HG03196 (cell line): ENCODE results near the gene C11orf91.
"Not testable (repeated sequence)": the region's sequence is repeated elsewhere in the genome, so short reads cannot be mapped to it uniquely, and the experiment has no call there.

Experiments
- ATAC-seq: cut with Tn5 transposase; IDR thresholded peaks from one replicate; pipeline ENCODE4 v1.9.1; 2021; ENCODE audit not compliant: unreplicated experiment

C11orf91 gene

GRCh38 chr11:33721984-33722383, 21.4 kb upstream of the C11orf91 start:
- ATAC-seq: no peak

GRCh38 chr11:33721426-33721825, 20.8 kb upstream of the C11orf91 start:
- no peak for ATAC-seq

- ATAC-seq: no peak
Measured at GRCh38 chr11:33719587-33719986, 19.0 kb upstream of the C11orf91 start.

- no peak for ATAC-seq
Measured at GRCh38 chr11:33718440-33718839, 17.8 kb upstream of the C11orf91 start.

GRCh38 chr11:33716243-33716642, 15.6 kb upstream of the C11orf91 start:
- no peak for ATAC-seq

GRCh38 chr11:33713856-33714398, 13.3 kb upstream of the C11orf91 start:
- no peak for ATAC-seq

GRCh38 chr11:33713151-33713855, 12.7 kb upstream of the C11orf91 start:
- no peak for ATAC-seq

- no peak for ATAC-seq
Measured at GRCh38 chr11:33712436-33712835, 11.8 kb upstream of the C11orf91 start.

- no peak for ATAC-seq
Measured at GRCh38 chr11:33709466-33709865, 8.8 kb upstream of the C11orf91 start.

- ATAC-seq: no peak
Measured at GRCh38 chr11:33708985-33709384, 8.4 kb upstream of the C11orf91 start.

GRCh38 chr11:33707831-33708230, 7.2 kb upstream of the C11orf91 start:
- not testable (repeated sequence) for ATAC-seq

- no peak for ATAC-seq
Measured at GRCh38 chr11:33706966-33707365, 6.3 kb upstream of the C11orf91 start.

GRCh38 chr11:33706546-33706945, 5.9 kb upstream of the C11orf91 start:
- ATAC-seq: no peak

GRCh38 chr11:33704240-33705002, 3.8 kb upstream of the C11orf91 start:
- ATAC-seq: no peak

- ATAC-seq: no peak
Measured at GRCh38 chr11:33703788-33704187, 3.2 kb upstream of the C11orf91 start.

GRCh38 chr11:33703234-33703633, 2.6 kb upstream of the C11orf91 start:
- ATAC-seq: no peak

GRCh38 chr11:33701302-33702230, 940 bp upstream of the C11orf91 start:
- ATAC-seq: peak; percentile 5

GRCh38 chr11:33700063-33700501, 544 bp downstream of the C11orf91 start:
- ATAC-seq: no peak

- ATAC-seq: no peak
Measured at GRCh38 chr11:33699515-33700062, 1.0 kb downstream of the C11orf91 start.

GRCh38 chr11:33698921-33699320, 1.7 kb downstream of the C11orf91 start:
- no peak for ATAC-seq

GRCh38 chr11:33697997-33698396, 2.6 kb downstream of the C11orf91 start:
- no peak for ATAC-seq
